Activated CD4-positive, alpha-beta T cell treated with anti-CD3 and anti-CD28 coated beads, Interleukin-2, amount 50 U/mL, for 24 hours (primary cell): ENCODE measurements around the gene ADGRB3.

Experiments used
- DNase-seq, 2 donors: peaks; one replicate each; pipeline ENCODE4 v3.0.0-alpha.2; 2020; ENCODE audit warnings: low read depth in 1 of 2, low spot score in 1 of 2

ADGRB3 gene

GRCh38 chr6:68701159-68701558, 66.1 kb downstream of the ADGRB3 start:
- DNase-seq: no peak

GRCh38 chr6:68704485-68704884, 69.4 kb downstream of the ADGRB3 start:
- no peak for DNase-seq

- DNase-seq: no peak
Observed at GRCh38 chr6:68709091-68709490, 74.0 kb downstream of the ADGRB3 start.

GRCh38 chr6:68709882-68710281, 74.8 kb downstream of the ADGRB3 start:
- no peak for DNase-seq

GRCh38 chr6:68710496-68710895, 75.4 kb downstream of the ADGRB3 start:
- no peak for DNase-seq

GRCh38 chr6:68710916-68711315, 75.8 kb downstream of the ADGRB3 start:
- no peak for DNase-seq

- DNase-seq: no peak
Observed at GRCh38 chr6:68711386-68712000, 76.4 kb downstream of the ADGRB3 start.

- DNase-seq: no peak
Observed at GRCh38 chr6:68716620-68717019, 81.5 kb downstream of the ADGRB3 start.

GRCh38 chr6:68718385-68719073, 83.4 kb downstream of the ADGRB3 start:
- DNase-seq: no peak

GRCh38 chr6:68719761-68720160, 84.7 kb downstream of the ADGRB3 start:
- DNase-seq: no peak

- DNase-seq: no peak
Observed at GRCh38 chr6:68722891-68723527, 87.9 kb downstream of the ADGRB3 start.

- no peak for DNase-seq
Observed at GRCh38 chr6:68724060-68724459, 89.0 kb downstream of the ADGRB3 start.

GRCh38 chr6:68726337-68726736, 91.3 kb downstream of the ADGRB3 start:
- no peak for DNase-seq

- DNase-seq: no peak
Observed at GRCh38 chr6:68726992-68727391, 91.9 kb downstream of the ADGRB3 start.

- DNase-seq: no peak
Observed at GRCh38 chr6:68727699-68728098, 92.6 kb downstream of the ADGRB3 start.

GRCh38 chr6:68728159-68728979, 93.3 kb downstream of the ADGRB3 start:
- DNase-seq: no peak

GRCh38 chr6:68729377-68729903, 94.4 kb downstream of the ADGRB3 start:
- no peak for DNase-seq

GRCh38 chr6:68730291-68731054, 95.4 kb downstream of the ADGRB3 start:
- no peak for DNase-seq

- no peak for DNase-seq
Observed at GRCh38 chr6:68732423-68732822, 97.3 kb downstream of the ADGRB3 start.

GRCh38 chr6:68735866-68736265, 100.8 kb downstream of the ADGRB3 start:
- DNase-seq: no peak

GRCh38 chr6:68737061-68737460, 102.0 kb downstream of the ADGRB3 start:
- DNase-seq: no peak
